DLD1 (cell line): ENCODE data around the gene TMEM145.
"Not testable (repeated sequence)": the region's sequence is repeated elsewhere in the genome, so short reads cannot be mapped to it uniquely, and the experiment has no call there.

Experiments used
- in situ Hi-C: cut with HindIII; loops from 2 replicates; pipeline ENCODE4 v1.10.0; 2017; ENCODE audit warnings: low sequenced_read_pairs

TMEM145 gene

GRCh38 chr19:42333975-42334696 is 21.0 kb downstream of the TMEM145 start:
- in situ Hi-C loops = no loop called here

DNA sequence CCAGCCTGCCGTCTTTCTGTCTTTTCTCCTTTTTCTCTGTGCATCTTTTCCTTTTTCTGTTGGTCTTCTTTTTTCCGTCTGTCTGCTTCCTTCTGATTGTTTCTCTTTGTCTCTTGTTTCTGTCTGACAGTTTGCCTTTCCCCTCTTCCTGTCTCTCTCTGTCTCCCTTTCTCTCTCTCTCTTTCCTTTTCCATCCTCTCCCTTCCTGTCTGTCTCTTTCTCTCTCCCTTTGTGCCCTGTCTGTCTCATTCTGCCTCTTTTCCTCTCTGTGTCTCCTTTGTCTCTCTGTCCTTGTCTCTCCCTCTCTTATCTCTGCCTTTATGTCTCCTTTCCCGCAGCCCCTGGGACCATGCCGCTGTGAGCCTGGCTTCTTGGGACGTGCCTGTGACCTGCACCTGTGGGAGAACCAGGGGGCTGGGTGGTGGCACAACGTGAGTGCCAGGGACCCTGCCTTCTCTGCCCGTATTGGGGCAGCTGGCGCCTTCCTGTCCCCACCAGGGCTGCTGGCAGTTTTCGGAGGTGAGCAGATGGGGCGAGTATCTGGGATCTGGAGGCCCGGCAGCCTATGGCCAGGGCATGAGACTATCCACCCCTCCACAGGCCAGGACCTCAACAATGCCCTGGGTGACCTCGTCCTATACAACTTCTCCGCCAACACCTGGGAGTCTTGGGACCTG is 21.7 kb downstream of the TMEM145 start:
- in situ Hi-C loops = no loop called here

- in situ Hi-C loops = no loop called here
Observed at GRCh38 chr19:42335374-42335936, 22.3 kb downstream of the TMEM145 start.

DNA sequence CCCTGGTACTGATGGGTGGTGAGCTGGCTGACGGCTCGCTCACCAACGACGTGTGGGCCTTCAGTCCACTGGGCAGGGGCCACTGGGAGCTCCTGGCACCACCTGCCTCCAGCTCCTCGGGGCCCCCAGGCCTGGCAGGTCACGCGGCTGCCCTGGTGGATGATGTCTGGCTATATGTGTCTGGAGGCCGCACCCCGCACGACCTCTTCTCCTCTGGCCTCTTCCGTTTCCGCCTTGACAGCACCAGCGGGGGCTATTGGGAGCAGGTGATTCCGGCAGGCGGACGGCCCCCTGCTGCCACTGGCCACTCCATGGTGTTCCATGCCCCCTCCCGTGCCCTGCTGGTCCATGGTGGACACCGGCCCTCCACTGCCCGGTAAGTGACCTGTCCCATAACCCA is 22.9 kb downstream of the TMEM145 start:
- in situ Hi-C loops = no loop called here

DNA sequence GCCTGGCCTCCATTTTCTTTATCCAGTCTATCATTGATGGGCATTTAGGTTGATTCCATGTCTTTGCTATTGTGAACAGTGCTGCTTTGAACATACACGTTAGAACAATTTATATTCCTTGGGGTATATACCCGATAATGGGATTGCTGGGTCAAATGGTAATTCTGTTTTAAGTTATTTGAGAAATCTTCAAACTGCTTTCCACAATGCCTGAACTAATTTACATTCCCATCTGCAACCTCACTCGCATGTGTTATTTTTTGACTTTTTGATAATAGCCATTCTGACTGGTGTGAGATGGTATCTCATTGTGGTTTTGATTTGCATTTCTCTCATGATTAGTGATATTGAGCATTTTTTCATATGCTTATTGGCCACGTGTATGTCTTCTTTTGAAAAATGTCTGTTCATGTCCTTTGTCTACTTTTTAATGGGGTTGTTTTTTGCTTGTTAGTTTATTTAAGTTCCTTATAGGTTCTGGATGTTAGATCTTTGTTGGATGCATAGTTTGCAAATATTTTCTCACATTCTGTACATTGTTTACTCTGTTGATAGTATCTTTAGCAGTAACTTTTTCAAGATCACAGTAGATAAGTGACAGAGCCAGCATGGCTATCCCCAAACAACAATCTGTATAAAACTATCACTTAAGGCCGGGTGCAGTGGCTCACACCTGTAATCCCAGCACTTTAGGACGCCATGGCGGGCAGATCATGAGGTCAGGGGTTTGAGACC is 26.2 kb downstream of the TMEM145 start:
- in situ Hi-C loops = not testable (repeated sequence)

- in situ Hi-C loops = not testable (repeated sequence)
Observed at GRCh38 chr19:42339922-42340321, 26.8 kb downstream of the TMEM145 start.

DNA sequence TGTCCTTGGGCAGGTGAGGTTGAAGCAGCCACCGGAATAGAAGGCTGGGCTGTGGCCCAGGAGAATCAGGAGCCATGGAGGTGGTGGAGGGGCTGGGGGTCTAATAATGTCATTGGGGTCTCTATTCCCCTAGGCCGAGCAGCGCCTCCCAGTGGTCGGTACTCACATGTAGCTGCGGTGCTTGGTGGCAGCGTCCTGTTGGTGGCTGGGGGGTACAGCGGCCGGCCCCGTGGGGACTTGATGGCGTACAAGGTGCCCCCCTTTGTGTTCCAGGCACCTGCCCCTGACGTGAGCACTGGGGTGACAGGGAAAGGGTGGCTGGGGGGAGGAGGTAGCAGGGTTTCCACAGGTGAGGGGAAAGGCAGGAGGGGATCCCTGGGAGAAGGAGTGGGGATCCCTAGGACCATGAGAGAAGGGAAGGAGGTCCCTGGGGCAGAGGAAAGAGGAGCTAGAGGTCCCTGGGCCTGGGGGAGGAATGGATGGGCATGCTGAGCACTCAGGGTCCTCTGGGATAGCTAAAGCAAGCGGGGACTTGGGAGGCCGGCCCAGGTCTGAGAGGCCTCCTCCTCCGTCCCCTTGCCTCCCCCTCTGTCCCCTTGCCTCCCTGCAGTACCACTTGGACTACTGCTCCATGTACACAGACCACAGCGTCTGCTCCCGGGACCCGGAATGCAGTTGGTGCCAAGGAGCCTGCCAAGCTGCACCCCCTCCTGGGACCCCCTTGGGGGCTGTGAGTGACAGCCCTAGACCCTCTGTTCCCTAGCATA is 30.4 kb downstream of the TMEM145 start:
- in situ Hi-C loops = no loop called here

GRCh38 chr19:42344336-42344893 is 31.3 kb downstream of the TMEM145 start:
- in situ Hi-C loops = no loop called here

GRCh38 chr19:42345191-42345812 is 32.2 kb downstream of the TMEM145 start:
- in situ Hi-C loops = no loop called here

DNA sequence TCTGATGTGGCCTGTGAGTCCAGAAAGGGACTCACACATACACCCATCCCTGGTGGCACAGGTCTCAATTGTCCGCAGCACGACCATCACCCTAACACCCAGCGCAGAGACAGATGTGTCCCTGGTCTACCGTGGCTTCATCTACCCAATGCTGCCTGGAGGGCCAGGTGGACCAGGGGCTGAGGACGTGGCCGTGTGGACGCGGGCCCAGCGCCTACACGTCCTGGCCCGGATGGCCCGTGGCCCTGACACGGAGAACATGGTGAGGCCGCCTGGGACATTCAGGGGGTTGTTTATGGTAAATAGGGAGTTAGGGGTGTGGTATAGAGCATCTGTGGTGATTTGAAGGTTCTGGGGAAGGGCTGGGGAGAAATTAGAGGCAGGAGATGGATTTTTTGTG is 35.1 kb downstream of the TMEM145 start:
- in situ Hi-C loops = no loop called here

DNA sequence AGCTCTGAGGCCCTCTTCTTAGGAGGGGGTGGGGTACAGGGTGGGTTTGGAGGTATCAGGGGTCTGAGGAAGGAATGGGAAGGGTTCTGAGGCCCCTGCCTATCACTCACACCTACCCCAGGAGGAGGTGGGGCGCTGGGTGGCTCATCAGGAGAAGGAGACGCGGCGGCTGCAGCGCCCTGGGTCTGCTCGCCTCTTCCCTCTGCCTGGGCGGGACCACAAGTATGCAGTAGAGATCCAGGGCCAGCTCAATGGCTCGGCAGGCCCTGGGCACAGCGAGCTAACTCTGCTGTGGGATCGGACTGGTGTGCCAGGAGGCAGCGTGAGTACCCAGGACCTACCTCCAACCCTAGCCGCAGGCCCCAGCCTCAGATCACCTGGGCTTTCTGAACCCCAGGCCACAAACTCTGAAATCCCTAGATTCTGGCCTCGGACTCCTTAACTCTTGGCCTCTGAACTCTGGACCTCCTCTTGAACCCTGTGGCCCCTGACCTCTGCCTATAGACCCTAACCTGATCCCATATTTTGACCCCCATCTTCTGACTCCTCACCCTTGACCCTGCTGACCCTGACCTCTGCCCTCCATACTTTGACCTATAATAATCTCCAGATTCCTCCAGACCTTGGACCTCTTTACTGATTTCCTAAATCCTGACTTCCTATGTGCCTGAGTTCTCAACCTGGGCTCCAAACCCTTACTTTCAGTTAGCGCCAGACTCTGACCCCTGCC is 36.4 kb downstream of the TMEM145 start:
- in situ Hi-C loops = no loop called here

DNA sequence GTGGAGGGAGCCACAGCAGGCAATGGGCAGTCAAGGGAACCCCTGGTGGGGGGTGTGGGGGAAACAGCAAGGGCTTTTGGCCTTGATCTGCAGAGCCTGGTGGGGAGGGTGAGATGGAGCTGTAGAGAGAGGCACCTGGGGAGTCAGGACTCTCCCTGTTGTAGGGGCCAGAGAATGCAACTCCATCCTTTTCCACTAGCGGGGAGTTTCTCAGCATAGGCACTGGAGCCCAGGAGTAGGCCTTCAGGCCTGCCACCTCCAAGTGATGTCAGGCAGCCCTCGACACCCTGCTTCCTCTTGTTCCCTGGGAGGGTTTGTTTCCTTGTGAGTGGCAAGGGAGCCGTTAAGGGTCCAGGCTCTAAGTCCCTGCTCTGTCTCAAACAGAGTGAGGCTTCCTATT is 37.3 kb downstream of the TMEM145 start:
- in situ Hi-C loops = no loop called here

DNA sequence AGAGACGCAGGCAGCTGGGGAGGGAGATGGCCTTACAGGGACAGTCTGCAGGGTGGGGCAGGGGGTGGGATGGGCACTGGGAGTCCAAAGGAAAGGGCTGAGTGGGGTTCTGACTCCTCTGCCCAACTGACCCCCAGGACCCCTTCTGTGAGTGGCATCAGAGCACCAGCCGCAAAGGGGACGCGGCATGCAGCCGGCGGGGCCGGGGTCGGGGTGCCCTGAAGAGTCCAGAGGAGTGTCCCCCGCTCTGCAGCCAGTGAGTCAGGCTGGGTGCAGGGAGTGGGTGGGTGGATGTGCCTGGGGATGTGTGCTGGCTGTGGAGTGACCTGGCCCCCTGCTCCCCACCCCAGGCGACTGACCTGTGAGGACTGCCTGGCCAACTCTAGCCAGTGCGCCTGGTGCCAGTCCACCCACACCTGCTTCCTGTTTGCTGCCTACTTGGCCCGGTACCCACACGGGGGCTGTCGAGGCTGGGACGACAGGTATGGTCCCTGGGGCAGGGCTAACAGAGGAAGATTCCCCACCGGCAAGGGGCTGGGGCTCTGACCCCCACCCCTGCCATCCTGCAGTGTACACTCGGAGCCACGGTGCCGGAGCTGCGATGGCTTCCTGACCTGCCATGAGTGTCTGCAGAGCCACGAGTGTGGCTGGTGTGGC is 38.1 kb downstream of the TMEM145 start:
- in situ Hi-C loops = no loop called here

DNA sequence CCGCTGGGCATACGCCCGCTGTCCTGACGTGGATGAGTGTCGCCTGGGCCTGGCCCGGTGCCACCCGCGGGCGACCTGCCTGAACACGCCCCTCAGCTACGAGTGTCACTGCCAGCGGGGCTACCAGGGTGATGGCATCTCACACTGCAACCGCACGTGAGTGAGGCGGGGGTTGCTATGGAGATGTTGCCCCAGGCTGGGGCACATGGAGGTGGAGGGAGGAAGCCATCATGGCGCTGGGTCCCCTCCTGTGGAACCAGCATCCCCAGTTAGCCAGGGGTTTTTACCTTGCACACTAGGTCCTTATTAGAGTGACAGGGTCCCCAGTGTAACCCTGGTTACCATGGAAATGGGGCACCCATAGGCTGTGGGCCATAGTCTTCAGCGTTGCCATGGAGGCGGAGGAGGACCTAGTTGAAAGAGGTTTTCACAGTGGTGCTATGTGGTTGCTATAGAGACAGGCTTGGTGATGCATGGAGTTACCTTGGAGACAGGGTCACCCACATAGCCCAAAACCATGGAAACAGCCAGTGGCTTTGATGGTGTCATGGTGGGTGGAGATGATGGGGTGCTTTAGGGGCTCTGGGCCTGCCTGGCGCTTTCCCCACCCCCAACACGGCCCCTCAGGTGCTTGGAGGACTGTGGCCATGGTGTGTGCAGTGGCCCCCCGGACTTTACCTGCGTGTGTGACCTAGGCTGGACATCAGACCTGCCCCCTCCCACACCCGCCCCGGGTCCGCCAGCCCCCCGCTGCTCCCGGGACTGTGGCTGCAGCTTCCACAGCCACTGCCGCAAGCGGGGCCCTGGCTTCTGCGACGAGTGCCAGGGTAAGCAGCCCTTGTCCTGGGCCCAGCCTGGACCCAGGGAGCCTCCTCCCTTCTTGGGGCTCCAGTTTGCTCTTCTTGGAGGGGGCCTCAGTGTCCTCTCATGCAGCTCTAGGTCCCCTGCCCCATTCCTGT is 39.5 kb downstream of the TMEM145 start:
- in situ Hi-C loops = no loop called here

- in situ Hi-C loops = no loop called here
Observed at GRCh38 chr19:42353341-42354015, 40.4 kb downstream of the TMEM145 start.

DNA sequence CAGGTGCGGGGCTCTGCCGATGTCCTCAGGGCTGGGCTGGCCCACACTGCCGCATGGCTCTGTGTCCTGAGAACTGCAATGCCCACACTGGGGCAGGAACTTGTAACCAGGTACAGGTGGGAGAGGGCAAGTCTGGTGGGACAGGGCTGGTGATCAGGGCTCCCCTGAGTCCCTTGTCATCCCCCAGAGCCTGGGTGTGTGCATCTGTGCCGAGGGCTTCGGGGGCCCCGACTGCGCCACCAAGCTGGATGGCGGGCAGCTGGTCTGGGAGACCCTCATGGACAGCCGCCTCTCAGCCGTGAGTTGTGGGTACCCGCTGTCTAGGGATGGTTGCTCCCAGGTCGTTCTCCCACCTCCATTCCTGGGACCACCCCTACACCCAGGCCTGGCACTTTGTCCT is 42.8 kb downstream of the TMEM145 start:
- in situ Hi-C loops = no loop called here

DNA sequence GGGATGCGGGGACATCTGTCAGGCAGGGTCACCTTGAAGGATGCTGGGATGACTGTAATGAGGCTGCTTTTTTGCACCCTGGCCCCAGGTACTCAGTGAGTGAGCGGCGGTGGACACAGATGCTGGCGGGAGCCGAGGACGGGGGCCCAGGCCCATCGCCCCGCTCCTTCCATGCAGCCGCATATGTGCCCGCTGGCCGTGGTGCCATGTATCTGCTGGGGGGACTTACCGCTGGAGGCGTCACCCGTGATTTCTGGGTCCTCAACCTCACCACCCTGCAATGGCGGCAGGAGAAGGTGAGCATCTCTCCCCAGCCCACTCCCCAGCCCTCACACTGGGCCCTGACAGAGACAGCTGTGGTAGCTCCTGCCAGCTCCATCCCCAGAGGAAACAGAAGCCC is 43.6 kb downstream of the TMEM145 start:
- in situ Hi-C loops = no loop called here
